HG03039 (cell line): ENCODE results near the gene TTC32.
"Not testable (repeated sequence)": the region's sequence is repeated elsewhere in the genome, so short reads cannot be mapped to it uniquely, and the experiment has no call there.

ENCODE experiments used
- ATAC-seq: cut with Tn5 transposase; IDR thresholded peaks from one replicate; pipeline ENCODE4 v1.9.1; 2021; ENCODE audit warnings: mild to moderate bottlenecking, moderate library complexity; ENCODE audit not compliant: unreplicated experiment

The TTC32 gene

GRCh38 chr2:19901442-19902215 is at the start of gene TTC32:
TTC32 (minus strand) TSS chr2:19901983; CDS start chr2:19901854, 129 bp downstream.
- peak; percentile 74 for ATAC-seq

GRCh38 chr2:19949071-19949470 is 47.3 kb upstream of the TTC32 start:
- ATAC-seq, result no peak

DNA sequence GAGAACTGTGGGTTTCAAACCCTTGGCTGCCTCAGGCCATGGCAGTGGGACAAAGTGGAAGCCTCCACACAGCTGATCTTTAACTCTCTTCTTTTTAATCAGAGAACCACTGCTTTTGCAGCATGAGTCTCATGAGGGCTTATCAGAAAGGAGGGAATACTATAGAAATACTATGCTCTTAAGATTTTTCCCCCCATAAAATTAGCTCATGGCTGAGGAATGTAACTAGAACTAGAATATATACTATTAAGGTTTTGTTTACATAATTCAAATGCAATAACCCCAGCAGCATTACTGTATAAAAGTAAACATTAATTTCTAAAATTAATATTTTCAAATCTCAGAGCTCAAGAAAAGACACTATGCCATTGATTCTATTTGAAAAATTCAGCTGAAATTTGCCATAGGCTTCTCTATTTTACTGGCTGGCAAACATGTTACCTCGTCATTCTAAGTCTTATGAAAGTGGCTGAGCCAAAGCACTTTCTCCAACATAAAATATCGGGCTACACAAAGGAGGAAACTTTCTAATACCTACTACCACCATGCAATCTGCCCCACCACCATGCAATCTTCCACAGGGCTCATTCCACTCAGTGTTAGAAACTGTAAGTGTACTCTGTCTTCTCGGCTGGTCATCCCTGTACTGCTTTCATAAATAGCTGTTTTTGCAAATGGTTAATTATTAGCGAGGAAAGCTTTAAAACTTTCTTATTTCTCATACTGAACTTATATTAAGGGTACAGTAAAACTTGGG is 45.6 kb upstream of the TTC32 start:
- ATAC-seq, result no peak

DNA sequence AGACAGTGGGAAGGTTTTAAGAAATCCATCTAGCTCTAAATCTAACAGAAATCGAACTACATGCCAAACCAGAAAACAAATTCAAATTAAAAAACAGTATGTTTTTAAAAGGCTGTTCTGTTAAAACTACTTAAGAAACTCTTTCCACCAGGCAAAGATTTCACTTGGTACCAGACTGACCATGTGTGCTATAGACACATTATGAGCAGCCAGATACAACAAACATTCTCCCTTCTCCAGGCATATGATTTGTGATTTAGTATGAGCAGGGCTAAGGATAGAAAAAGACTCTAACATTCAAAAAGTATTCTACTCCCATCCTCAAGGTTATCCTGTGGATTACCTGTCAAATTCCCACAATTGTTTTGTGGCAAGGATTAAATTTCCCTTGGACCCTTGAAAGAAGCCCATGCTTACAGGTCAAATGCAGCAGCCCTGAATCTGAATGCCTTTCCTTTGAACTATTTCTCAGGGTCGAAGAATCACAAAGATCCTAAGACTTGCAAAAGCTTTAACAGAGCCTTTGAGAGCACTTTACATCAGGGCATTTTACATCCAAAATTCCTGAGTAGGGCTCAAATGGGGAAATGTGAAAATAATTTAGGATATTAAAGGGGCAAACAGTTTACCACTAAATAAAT is 42.5 kb upstream of the TTC32 start:
- ATAC-seq, result no peak

- no peak for ATAC-seq
Measured at GRCh38 chr2:19943189-19943588, 41.4 kb upstream of the TTC32 start.

GRCh38 chr2:19942199-19942598 is 40.4 kb upstream of the TTC32 start:
- no peak for ATAC-seq

GRCh38 chr2:19937004-19937403 is 35.2 kb upstream of the TTC32 start:
- no peak for ATAC-seq

GRCh38 chr2:19936203-19936602 is 34.4 kb upstream of the TTC32 start:
- no peak for ATAC-seq

GRCh38 chr2:19933351-19933981 is 31.7 kb upstream of the TTC32 start:
- no peak for ATAC-seq

DNA sequence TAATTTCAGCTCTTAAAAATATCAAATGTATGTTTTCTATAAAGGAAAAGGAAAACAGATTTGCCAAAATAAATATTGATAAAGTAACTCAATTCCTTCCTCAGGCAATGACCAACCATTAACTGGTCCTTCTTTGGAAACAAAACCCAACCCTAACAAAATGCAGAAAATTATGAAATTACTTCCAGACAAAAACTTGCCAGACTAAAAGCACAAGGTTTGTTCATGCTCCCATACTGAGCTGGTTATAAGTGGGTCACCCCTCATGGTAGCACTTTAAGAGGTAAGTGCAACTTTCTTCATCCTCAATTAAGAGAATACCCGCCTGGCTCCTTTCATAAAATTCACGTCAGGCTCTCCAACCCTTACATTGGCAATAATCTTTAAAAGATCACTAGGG is 31.1 kb upstream of the TTC32 start:
- no peak for ATAC-seq

GRCh38 chr2:19929226-19929625 is 27.4 kb upstream of the TTC32 start:
- ATAC-seq, result no peak

DNA sequence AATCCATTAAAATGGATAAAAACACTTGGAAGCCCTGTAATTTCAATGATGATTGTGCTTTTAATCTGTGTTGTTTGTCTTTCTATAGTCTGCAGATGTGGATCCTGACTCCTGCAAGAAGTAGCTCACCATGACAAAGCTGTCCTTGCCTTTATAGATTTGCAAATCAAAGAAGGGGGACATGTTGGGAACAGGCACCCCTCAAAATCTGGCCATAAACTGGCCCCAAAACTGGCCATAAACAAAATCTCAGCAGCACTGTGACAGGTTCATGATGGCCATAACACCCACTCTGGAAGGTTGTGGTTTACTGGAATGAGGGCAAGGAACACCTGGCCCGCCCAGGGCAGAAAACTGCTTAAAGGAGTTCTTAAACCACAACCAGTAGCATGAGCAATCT is 26.0 kb upstream of the TTC32 start:
- ATAC-seq, result not testable (repeated sequence)

DNA sequence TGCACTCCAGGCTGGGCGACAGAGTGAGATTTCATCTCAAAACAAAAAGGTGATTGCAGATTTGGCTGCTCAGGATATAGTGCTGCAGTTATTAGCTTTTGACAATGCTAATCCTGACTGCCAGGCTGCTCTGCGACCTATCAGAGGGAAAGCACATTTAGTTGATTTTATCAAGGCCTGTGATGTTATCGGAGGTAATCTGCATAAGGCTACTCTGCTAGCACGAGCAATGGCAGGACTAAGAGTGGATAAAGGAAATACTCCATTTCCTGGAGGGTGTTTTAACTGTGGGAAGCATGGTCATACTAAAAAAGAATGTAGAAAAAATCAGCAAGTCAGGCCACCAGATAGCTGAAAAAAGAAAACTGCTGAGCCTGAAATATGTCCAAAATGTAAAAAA is 22.7 kb upstream of the TTC32 start:
- ATAC-seq, result not testable (repeated sequence)

GRCh38 chr2:19922188-19922587 is 20.4 kb upstream of the TTC32 start:
- not testable (repeated sequence) for ATAC-seq

- no peak for ATAC-seq
Measured at GRCh38 chr2:19916385-19916950, 14.7 kb upstream of the TTC32 start.

- ATAC-seq, result no peak
Measured at GRCh38 chr2:19914266-19914975, 12.6 kb upstream of the TTC32 start.

DNA sequence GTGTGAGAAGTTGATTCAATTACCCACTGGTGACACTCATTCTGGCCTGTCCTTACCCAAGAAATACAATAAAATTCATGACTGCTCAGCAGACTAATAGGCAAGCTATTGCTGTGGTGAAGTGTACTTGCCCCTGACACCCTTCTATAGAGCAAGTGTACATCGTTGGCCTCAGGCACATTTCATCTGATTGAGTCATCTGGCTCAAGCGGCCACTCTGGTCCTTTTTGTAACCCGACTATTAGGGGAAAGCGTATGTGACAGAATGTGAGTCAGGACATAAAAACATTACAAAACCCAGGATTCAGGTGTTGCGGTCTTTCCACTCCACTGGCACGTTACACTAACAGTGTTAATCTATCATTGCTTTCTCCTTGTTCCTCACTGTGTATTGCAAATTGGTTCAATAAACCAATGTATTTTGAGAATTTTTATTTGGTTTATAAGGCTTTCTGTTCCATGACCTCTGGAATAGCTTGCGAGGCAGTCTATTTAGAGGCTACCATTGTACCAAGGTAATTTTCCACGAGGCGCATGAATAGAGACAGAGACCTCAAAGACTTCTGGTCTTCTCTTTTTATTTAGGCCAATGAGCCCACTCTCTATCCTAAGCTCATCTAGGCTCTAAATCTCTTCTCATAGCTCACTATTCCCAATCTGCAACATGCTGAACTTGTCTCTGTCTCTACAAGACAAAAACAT is 10.2 kb upstream of the TTC32 start:
- no peak for ATAC-seq

- ATAC-seq, result peak; percentile 4
Measured at GRCh38 chr2:19902216-19902740, 495 bp upstream of the TTC32 start.

DNA sequence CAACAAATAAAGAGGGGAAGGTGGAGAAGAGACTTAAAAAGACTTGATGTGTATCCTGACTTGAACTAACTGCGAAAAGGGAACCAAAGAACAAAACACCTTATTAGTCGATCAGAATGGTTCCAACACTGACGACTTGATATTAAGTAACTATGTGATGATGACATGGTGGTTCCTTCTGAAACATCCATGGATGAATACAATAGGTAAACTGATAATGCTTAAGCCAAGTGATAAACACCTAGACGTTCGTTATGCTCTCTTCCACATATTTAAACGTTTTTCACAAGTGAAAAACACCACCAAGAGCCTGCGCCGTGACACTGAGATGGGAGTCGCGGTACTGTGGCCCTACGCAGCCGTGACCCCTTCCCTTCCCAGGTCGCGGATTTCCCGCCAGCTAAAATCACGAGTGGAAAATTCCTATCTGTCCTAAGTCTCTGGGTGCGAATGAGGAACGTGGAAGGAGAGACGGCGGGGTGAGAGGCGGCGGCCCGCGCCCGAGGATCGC is 797 bp downstream of the TTC32 start:
- no peak for ATAC-seq
